ENCODE results near the gene CBARP. TPM values are rescaled to one million over a fixed set of nuclear protein-coding genes. Genes with fewer than 3 reads are reported as not detected.

The CBARP gene
- total and polyA plus RNA-seq, 9 of the 15 experiments (the other 6 are each of a cell fraction or from before 2014, with no cell fraction given): 0.03 to 8.9 (median 1.2) TPM; not detected in 1

DNA sequence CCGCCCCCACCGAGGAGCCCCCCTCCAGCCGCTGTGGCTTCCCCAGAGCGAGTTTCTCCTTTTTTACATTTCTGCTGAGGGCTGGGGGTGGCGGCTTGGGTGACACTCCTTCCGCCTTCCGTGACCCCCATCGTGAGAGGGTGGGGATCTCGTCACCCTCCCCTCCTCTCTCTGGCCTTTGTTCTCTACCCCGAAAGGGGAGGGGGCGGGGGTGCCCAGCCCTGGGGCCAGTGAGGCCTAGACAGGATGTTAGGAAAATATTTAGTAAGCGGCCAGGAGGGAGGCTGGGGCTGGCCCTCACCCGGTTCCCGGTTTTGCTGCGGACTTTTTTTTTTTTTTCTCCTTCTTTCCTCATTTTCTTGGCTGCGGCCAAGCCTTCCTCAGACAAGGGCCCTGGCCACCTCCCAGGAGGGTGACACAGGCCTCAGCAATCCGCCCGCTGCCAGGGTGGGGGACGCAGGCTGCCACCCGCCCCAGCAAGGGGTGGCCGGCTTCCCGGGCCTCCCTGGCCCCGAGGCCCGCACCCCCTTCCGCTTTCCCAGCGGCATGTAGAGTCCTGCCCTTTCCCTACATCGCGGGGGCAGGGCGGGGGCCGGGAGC is 14.5 kb upstream of the CBARP start (continued):
- no peak for TF ChIP-seq KHSRP (IDR thresholded peaks at IDR 0.05)
- TF ChIP-seq ZBTB8A (IDR thresholded peaks at IDR 0.05; ENCODE audit: partially characterized antibody): no peak
- TF ChIP-seq, protein P1, sequence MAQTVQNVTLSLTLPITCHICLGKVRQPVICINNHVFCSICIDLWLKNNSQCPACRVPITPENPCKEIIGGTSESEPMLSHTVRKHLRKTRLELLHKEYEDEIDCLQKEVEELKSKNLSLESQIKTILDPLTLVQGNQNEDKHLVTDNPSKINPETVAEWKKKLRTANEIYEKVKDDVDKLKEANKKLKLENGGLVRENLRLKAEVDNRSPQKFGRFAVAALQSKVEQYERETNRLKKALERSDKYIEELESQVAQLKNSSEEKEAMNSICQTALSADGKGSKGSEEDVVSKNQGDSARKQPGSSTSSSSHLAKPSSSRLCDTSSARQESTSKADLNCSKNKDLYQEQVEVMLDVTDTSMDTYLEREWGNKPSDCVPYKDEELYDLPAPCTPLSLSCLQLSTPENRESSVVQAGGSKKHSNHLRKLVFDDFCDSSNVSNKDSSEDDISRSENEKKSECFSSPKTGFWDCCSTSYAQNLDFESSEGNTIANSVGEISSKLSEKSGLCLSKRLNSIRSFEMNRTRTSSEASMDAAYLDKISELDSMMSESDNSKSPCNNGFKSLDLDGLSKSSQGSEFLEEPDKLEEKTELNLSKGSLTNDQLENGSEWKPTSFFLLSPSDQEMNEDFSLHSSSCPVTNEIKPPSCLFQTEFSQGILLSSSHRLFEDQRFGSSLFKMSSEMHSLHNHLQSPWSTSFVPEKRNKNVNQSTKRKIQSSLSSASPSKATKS (CRISPR knock-in tag; IDR thresholded peaks at IDR 0.05): no peak
- 0 out of 2 replicates have a peak, but pooled peaks have one; percentile 8 for TF ChIP-seq ZNF175 (CRISPR knock-in tag; IDR thresholded peaks at IDR 0.05; ENCODE audit: low read depth)
- no peak for TF ChIP-seq ADNP (tag; IDR thresholded peaks at IDR 0.05)
- TF ChIP-seq, protein P2, sequence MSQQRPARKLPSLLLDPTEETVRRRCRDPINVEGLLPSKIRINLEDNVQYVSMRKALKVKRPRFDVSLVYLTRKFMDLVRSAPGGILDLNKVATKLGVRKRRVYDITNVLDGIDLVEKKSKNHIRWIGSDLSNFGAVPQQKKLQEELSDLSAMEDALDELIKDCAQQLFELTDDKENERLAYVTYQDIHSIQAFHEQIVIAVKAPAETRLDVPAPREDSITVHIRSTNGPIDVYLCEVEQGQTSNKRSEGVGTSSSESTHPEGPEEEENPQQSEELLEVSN (IDR thresholded peaks at IDR 0.05; ENCODE audit: borderline replicate concordance in 1 of 2, extremely low read depth in 1 of 2, insufficient read depth in 1 of 2, insufficient read length in 1 of 2, low read depth in 1 of 2, low read length in 1 of 2, poor library complexity in 1 of 2, severe bottlenecking in 1 of 2): no peak
- TF ChIP-seq, protein P3, sequence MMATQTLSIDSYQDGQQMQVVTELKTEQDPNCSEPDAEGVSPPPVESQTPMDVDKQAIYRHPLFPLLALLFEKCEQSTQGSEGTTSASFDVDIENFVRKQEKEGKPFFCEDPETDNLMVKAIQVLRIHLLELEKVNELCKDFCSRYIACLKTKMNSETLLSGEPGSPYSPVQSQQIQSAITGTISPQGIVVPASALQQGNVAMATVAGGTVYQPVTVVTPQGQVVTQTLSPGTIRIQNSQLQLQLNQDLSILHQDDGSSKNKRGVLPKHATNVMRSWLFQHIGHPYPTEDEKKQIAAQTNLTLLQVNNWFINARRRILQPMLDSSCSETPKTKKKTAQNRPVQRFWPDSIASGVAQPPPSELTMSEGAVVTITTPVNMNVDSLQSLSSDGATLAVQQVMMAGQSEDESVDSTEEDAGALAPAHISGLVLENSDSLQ (IDR thresholded peaks at IDR 0.05): no peak
- TF ChIP-seq GTF2A2 (tag; IDR thresholded peaks at IDR 0.05): no peak
- TF ChIP-seq FIP1L1 (IDR thresholded peaks at IDR 0.05; ENCODE audit: low read depth, low read length, poor library complexity, severe bottlenecking): no peak
- TF ChIP-seq SLC30A9 (CRISPR knock-in tag; IDR thresholded peaks at IDR 0.05): no peak
- TF ChIP-seq, protein P4, sequence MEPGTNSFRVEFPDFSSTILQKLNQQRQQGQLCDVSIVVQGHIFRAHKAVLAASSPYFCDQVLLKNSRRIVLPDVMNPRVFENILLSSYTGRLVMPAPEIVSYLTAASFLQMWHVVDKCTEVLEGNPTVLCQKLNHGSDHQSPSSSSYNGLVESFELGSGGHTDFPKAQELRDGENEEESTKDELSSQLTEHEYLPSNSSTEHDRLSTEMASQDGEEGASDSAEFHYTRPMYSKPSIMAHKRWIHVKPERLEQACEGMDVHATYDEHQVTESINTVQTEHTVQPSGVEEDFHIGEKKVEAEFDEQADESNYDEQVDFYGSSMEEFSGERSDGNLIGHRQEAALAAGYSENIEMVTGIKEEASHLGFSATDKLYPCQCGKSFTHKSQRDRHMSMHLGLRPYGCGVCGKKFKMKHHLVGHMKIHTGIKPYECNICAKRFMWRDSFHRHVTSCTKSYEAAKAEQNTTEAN (CRISPR knock-in tag; IDR thresholded peaks at IDR 0.05): no peak

Measured in K562 (cell line).